DMS153 (cell line): ENCODE results near the gene RMDN3.
A peak's percentile ranks its signal among the peaks of the same experiment; 100 is the strongest.

Source experiments
- DNase-seq: peaks from one replicate; lab custom pipeline; 2025; lab: John Stamatoyannopoulos, UW

The RMDN3 gene

DNA sequence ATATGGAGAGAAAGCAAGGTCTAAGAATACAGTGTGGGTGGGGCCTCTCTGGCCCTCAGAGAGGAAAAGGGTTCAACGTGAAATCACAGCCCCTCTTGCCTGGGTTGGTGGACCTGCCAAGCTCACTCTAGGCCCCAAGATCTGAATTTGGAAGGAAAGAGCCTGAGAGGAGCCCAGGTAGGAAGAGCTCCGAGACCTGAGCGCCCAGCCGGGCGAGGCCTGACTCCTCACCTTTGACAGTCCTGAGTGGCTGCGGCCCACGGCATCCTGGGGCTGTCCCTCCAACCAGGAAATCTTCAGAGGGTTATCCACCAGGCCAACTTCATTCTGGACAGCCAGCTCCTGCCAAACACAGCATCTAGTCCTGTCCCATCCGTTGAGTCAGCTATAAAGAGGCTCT, 18.4 kb upstream of the RMDN3 start:
- no peak for DNase-seq

DNA sequence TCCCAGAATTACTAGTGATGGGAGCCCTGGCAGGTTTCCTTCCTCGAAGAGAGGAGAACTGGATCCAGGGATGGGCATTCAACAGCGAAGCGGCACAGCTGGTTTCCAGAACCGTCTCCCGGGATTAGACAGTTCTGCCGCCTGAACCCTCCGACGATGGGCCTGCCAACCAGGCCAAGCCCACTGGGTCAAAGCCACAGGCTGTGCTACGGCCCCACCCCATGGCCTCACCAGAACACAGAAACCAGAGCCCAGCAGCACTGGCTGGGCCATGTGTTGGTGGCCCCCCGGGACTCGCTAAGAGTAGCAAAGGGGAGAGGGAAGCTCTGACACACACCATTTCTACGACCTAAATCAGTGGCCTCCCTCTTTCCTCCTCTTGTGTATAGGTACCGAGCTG, 17.0 kb upstream of the RMDN3 start:
- DNase-seq, result no peak

- no peak for DNase-seq
Measured at GRCh38 chr15:40771242-40771641, 16.2 kb upstream of the RMDN3 start.

DNA sequence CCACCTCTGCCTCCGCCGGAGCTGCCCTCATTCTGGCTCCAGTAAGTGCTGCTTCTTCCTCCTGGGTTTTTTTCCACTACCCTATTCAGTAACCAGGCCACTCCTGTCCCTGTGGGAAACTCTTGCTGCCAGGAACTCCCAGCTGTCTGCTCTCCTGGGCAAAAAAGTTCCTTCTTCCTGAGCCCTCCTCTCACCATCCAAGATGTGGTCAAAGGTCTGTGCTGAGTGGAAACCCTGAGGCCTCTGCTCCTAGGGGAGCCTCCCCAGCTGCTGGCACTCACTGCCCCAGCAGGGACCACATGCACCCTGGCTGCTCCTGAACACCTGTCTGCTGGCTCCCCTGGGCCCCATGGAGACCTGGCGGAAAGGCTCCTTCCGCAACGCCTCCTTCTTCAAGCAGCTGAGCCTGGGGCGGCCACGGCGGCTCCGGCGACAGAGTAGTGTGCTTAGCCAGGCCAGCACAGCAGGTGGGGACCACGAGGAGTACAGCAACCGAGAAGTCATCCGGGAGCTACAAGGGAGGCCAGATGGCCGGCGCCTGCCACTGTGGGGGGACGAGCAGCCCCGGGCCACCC, 15.2 kb upstream of the RMDN3 start:
- DNase-seq, result no peak

DNA sequence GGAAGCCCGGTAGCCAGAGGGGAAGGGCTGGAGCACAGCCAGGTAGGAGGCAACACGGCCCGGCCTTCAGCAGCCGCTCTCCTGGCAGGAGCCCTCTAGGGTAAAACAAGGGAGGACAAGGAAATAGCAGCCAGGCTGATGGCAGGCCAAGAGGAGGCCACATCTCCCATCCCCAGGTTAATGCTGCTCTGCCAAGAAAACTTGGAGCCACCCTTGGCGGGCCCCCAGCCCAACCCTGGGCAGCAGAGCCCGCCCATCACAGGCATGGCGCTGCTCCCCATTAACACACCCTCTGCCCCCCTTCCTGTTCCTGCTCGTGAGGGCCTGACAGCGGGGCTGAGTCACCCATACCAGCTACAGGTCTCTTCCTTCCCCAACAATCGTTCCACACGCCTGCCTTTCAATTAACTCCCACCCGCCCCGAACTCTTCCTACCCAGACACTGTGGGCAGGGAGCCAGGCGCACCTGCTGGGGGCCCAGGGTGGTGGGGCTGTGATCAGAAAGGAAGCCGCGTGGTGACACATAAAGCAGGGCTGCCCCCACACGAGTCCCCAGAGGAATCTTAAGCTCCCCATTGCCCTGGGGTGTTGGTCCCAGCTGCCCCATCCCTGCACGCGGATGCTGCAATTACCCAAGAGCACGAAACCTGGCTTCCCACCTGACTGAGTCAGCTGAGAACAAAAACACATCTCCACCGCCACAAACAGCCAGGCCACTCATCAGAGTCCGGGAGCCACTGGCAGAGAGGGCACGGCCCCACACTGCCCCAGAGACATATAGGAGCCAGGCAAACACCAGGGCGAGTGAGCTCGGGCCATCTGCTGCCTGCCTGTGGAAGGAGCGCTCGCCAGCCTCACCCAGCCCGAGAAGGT, 14.5 kb upstream of the RMDN3 start, which contains the start of gene C15orf62:
TSS of gene C15orf62 (plus strand) at position 707 of the 873 bp plus-strand sequence. CDS start 516 bp downstream, outside the sequence.
- DNase-seq, result no peak

DNA sequence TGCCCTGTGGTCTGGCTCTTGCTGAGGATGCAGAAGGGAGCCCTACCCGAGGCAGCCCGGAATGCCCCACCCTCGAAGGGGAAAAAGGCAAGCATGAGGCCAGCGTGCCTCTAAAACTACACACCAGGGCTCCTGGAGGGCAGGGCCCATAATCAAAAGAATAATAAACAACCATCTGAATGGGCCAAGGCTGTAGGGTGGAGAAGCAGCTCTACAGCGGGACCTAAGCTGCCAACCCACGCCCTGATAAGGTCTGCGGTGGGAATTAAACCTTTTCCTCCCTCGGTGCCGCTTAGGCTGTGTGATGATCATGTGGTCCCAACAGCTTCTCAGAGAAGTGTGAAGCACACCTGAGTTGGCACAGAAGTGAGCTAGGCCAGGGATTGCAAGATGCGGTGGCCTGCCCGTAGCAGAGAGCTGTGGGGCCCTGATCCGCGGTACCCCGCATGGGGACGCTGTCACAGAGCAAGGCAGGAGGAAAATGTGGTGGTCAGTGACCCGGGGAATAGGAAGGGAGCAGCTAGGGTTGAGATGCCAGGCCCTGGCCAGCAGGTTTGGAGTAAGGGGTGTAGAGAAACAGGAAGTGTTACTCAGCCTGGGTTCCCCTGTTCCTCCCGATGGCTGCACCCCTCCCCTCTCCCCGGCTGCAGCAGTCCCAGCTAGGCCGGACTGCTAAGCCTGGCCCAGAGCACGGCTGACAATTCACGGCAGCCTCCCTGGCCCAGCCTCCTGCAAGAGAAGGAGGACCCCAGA, 13.6 kb upstream of the RMDN3 start:
- no peak for DNase-seq

DNA sequence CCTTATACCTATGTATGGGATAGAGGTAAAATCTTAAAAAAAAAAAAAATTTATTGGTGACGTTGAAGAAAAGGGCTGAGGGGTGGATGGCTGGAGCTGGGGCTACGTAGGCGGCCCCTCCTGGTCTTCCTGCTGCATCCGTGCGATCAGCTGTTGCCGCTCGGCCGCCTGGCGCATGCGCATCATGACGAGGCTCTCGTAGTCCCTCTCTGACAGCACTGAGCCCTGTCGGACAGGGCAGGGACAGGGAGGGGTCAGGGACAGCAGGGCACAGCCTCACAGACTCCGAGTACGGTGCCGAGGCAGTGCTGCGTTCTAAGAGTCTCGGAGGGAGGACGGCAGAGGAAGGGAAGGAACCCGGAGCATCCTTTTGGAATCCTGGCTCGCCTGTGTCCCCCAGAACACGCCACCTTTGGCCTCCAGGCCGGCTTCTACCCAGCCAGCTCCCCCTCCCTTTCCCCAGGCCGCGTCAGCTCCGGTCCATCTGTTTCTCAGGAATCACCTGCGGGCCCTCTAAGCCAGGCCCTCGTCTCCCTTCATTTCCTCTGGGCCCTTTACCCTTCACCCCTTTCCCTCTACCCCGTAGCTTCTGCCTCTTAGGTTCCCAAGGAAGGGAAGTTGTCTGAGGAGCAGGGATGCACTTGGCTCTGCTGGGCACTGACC, 12.9 kb upstream of the RMDN3 start:
- DNase-seq, result no peak

DNA sequence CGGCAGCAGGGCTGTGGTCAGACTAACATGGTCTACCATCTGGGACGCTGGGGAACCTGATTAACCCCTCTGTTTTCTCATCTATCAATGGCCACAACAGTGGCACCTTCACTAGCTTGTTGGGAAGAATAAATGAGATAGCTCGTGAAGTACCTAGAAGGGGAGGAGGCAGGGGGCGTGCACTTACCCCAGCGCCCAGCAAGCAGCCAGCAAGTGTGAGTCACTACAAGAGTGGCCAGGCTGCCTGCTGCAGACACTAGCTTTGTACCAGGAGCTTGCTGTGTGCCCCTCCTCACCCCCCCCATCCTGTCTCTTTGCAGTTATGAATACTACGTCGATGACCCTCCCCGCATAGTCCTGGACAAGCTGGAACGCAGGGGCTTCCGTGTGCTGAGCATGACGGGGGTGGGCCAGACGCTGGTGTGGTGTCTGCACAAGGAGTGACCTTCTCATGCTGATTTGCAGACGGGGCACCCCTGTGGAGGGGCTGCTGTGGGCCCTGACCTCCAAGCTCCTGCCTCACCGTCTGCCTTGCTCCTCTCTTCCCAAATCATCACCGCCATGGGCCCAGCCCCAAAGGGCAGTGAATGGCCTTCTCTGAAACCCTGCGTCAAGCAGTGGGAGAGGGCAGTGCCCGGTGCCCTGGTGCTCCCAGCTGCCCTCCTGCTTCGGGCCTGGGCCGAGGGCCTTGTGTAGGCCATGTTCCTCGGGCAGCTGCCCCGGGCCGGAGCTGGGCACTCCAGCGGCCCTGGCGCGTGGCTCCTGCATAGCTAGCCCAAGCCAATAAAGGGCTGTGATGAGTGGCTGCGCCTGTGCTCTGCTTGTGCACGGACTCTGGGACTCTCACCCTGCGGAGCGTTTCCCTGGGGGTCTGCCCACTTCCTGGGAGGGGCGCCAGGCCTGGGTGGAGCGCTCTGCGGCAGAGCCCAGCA, 12.1 kb upstream of the RMDN3 start:
- DNase-seq, result no peak

DNA sequence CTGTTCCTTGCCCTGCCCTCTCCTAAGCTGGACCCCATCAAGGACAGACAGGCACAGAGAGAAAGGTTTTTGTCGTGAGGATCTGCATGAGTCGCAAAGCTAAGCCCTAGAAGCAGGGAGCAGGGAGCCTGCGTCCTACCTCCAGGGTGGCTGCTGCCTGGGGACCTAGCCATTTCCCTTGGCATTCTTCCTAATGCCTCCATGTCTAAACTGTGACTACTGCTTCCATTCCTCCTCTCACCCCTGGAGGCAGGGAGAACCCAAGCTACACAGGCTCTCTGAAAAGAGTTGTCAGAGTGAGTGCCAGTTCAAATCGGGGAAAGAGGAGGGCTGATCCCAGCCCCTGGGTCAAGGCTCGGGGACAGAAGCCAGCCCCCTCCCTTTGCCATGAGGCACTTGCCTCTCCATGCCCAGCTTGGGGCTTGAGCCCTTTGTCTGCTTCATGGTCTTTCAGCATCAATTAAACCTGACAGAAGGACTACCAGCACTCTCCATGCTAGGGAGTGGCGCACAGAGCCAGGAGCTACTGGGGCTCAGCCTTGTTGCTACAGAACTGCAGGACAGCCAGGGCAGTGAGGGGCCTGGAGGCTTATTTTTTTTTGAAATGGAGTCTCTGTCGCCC, 11.3 kb upstream of the RMDN3 start:
- no peak for DNase-seq

GRCh38 chr15:40764629-40765103, 9.6 kb upstream of the RMDN3 start:
- no peak for DNase-seq

GRCh38 chr15:40763801-40764628, 9.0 kb upstream of the RMDN3 start, which contains the start of gene GCHFR:
Gene GCHFR, plus strand, starts transcription at chr15:40764068. Its CDS starts 113 bp downstream, at chr15:40764181.
- peak; percentile 40 for DNase-seq

DNA sequence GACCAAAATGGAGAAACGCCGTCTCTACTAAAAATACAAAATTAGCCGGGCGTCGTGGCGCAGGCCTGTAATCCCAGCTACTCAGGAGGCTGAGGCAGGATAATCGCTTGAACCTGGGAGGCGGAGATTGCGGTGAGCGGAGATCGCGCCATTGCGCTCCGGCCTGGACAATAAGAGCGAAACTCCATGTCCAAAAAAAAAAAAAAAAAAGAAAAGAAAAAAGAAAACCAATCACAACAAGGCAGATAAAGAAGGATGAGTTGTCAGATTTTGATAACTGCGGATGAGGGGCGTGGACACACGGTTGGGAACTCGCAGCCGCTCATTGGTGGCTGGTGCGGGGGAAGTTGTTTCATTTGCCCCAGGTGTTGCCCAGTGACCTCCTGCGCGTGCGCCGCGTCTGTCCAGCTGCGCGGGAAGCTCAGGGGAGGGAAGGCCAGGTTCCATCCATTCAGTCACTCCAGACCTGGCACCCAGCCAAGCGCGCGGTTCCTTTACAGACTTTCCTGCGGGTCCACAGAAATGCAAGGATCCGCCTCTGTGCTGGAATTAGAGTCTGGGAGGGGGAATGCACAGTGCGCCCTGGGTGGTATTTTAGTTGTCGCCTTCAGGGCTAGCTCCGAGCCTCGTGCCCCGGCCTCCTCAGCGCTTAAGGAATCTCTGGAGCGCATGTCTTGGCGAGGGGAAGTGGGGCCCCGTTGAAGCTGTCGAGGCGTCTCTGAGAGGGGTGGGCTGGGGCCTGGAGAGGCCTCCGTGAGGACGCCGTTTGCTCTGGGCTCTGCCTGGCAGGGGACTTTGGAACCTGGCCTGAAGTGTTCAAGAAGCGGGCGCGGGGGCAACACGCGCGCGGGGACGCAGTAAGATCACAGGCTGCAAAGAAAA, 8.1 kb upstream of the RMDN3 start:
- peak; percentile 68 for DNase-seq

GRCh38 chr15:40759961-40760360, 4.9 kb upstream of the RMDN3 start:
- DNase-seq, result no peak

DNA sequence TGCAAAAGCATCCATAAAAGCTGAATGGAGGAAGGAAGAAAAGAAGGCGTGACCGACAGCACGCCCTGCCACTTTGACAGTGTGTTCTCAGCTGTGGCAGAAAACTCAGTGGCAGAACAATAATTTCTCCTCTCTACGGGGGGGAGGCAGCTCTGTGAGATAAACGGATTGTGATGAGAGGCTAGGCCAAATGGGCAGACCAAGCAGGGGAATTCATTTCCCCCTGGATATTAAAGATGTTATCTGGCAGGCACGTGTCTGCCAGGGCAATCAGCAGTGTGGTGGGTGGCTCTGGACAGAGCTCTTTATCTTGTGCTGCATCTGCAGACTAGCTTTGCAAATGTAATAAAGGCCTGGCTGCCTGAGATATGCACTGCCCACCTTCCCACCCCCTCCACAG, 1.9 kb upstream of the RMDN3 start:
- no peak for DNase-seq

GRCh38 chr15:40755812-40756208, 756 bp upstream of the RMDN3 start:
- DNase-seq, result no peak

DNA sequence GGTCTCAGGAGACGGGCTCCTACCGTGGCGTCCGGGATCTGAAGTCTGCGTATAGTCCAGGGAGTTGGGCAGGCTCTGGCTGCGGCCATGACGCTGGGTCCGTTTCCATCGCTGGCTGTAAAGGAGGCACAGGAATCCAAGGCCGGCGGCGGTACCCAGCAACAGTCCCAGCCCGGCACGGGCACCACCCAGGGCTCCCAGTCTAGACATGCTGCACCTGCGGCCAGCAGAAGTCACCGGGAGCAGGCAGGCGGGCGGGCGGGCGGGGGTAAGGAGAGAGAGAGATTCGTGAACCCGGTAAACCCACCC, 526 bp downstream of the RMDN3 start:
- DNase-seq, result no peak

- no peak for DNase-seq
Measured at GRCh38 chr15:40751745-40752144, 3.3 kb downstream of the RMDN3 start.

DNA sequence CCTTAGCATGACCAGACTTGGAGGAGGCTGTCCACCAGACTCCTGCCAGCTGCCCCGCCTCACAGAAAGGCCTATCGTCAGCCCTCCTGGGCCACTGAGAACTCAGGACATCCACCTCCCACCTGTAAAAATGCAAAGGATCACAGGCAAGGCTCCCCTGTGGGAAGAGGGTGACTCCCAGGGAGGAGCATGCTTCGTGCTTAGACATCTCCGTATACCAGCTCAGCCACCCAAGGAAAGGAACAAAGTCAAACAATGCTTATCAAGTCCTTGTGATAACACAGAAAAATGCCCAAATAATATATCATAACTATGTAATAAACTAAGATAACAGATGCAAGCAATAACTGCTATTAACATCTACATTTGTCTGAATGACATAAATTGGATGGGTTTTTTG, 4.2 kb downstream of the RMDN3 start:
- DNase-seq, result no peak

GRCh38 chr15:40749151-40749630, 5.9 kb downstream of the RMDN3 start:
- no peak for DNase-seq
